ENCODE measurements around the gene SLC25A43.

The SLC25A43 gene

GRCh38 chrX:119467842-119468550 is 68.9 kb downstream of the SLC25A43 start, which contains the start of gene SLC25A5:
TSS of gene SLC25A5 (plus strand) at chrX:119468444. CDS start at chrX:119468516, 72 bp downstream.
- TF ChIP-seq CTCF (IDR thresholded peaks at IDR 0.05; ENCODE audit: low read depth, low read length, missing control alignments) = no peak
- DNase-seq (ENCODE audit: extremely low read depth, low read depth) = no peak
- H3K4me3 ChIP-seq (replicated peaks; ENCODE audit: low read depth, low read length) = peak within 1 kb of the TSS; percentile 70

- DNase-seq (ENCODE audit: extremely low read depth, low read depth) = no peak
- H3K4me3 ChIP-seq (replicated peaks; ENCODE audit: low read depth, low read length) = peak overlapping the region; percentile 70
- peak; percentile 52 for TF ChIP-seq CTCF (IDR thresholded peaks at IDR 0.05; ENCODE audit: low read depth, low read length, missing control alignments)
Measured at GRCh38 chrX:119468551-119469312, 69.6 kb downstream of the SLC25A43 start.

GRCh38 chrX:119469313-119469635 is 70.1 kb downstream of the SLC25A43 start:
- TF ChIP-seq CTCF (IDR thresholded peaks at IDR 0.05; ENCODE audit: low read depth, low read length, missing control alignments) = no peak
- H3K4me3 ChIP-seq (replicated peaks; ENCODE audit: low read depth, low read length) = peak overlapping the region; percentile 70
- DNase-seq (ENCODE audit: extremely low read depth, low read depth) = no peak

GRCh38 chrX:119474615-119475388 is 75.7 kb downstream of the SLC25A43 start:
- DNase-seq (ENCODE audit: extremely low read depth, low read depth) = no peak
- TF ChIP-seq CTCF (IDR thresholded peaks at IDR 0.05; ENCODE audit: low read depth, low read length, missing control alignments) = no peak
- H3K4me3 ChIP-seq (replicated peaks; ENCODE audit: low read depth, low read length) = no peak overlapping the region

GRCh38 chrX:119475389-119476101 is 76.4 kb downstream of the SLC25A43 start:
- no peak for DNase-seq (ENCODE audit: extremely low read depth, low read depth)
- no peak for TF ChIP-seq CTCF (IDR thresholded peaks at IDR 0.05; ENCODE audit: low read depth, low read length, missing control alignments)
- no peak overlapping the region for H3K4me3 ChIP-seq (replicated peaks; ENCODE audit: low read depth, low read length)

- DNase-seq (ENCODE audit: extremely low read depth, low read depth) = no peak
- H3K4me3 ChIP-seq (replicated peaks; ENCODE audit: low read depth, low read length) = no peak overlapping the region
Measured at GRCh38 chrX:119477812-119478232, 78.7 kb downstream of the SLC25A43 start.

More at GRCh38 chrX:119477812-119478232, 78.7 kb downstream of the SLC25A43 start:
- TF ChIP-seq CTCF (IDR thresholded peaks at IDR 0.05; ENCODE audit: low read depth, low read length, missing control alignments) = no peak

Measured in HFF-Myc (cell line).